ENCODE results near the gene CLDN7.

The CLDN7 gene

GRCh38 chr17:7242717-7243452 is 19.4 kb downstream of the CLDN7 start:
- no peaks in the 10 kb centered on the region; the same call in 1 of the 2 replicates for H3K4me1 ChIP-seq (ENCODE audit: control insufficient read depth, insufficient read depth, low read length)
- no peak overlapping the region for H3K27ac ChIP-seq (ENCODE audit: low read length)
- no CpG with 5 or more reads among the region's 49 CpGs for WGBS (ENCODE audit: insufficient coverage, insufficient read length)
- peak overlapping the region; percentile 84; the same call in 1 of the 2 replicates for H3K4me3 ChIP-seq (ENCODE audit: low read length)
- H3K27me3 ChIP-seq (ENCODE audit: control insufficient read depth, insufficient read depth, low read length), result no peaks in the 10 kb centered on the region
- peaks cover 4% of the 10 kb centered on the region; the same call in 1 of the 2 replicates for H3K36me3 ChIP-seq (ENCODE audit: control insufficient read depth, insufficient read depth, low read length)
- DNase-seq (ENCODE audit: low read depth, low spot score), result no peak
- H3K9me3 ChIP-seq (ENCODE audit: control insufficient read depth, insufficient read depth, low read length), result no peaks in the 10 kb centered on the region

- H3K27me3 ChIP-seq (ENCODE audit: control insufficient read depth, insufficient read depth, low read length), result no peaks in the 10 kb centered on the region
- H3K4me1 ChIP-seq (ENCODE audit: control insufficient read depth, insufficient read depth, low read length), result no peaks in the 10 kb centered on the region; the same call in 1 of the 2 replicates
- peaks cover 4% of the 10 kb centered on the region; the same call in 1 of the 2 replicates for H3K36me3 ChIP-seq (ENCODE audit: control insufficient read depth, insufficient read depth, low read length)
- no peaks in the 10 kb centered on the region for H3K9me3 ChIP-seq (ENCODE audit: control insufficient read depth, insufficient read depth, low read length)
- WGBS (ENCODE audit: insufficient coverage, insufficient read length), result no CpG with 5 or more reads among the region's 62 CpGs
- no peak within 1 kb of the TSS for H3K27ac ChIP-seq (ENCODE audit: low read length)
- DNase-seq (ENCODE audit: low read depth, low spot score), result no peak
- H3K4me3 ChIP-seq (ENCODE audit: low read length), result peak within 1 kb of the TSS; percentile 84
These were observed 20.2 kb downstream of the CLDN7 start, which contains the start of gene GABARAP for GRCh38 chr17:7241783-7242716. TSS of gene GABARAP (minus strand) at chr17:7242449. CDS start at chr17:7242330, 119 bp downstream.

GRCh38 chr17:7241090-7241733 is 21.1 kb downstream of the CLDN7 start:
- DNase-seq (ENCODE audit: low read depth, low spot score), result no peak
- no CpG with 5 or more reads among the region's 9 CpGs for WGBS (ENCODE audit: insufficient coverage, insufficient read length)
- Histone ChIP-seq H3K4me1 (ENCODE audit: control insufficient read depth, insufficient read depth, low read length) (no peaks in the 10 kb centered on the region; the same call in 1 of the 2 replicates), H3K4me3 (ENCODE audit: low read length) (peak overlapping the region; percentile 84; the same call in 1 of the 2 replicates), H3K36me3 (ENCODE audit: control insufficient read depth, insufficient read depth, low read length) (peaks cover 11% of the 10 kb centered on the region), H3K9me3 (ENCODE audit: control insufficient read depth, insufficient read depth, low read length) (no peaks in the 10 kb centered on the region), H3K27ac (ENCODE audit: low read length) (no peak overlapping the region), H3K27me3 (ENCODE audit: control insufficient read depth, insufficient read depth, low read length) (no peaks in the 10 kb centered on the region)

- WGBS (ENCODE audit: insufficient coverage, insufficient read length), result no CpG with 5 or more reads among the region's 4 CpGs
- no peak overlapping the region for H3K4me3 ChIP-seq (ENCODE audit: low read length)
- peaks cover 19% of the 10 kb centered on the region for H3K36me3 ChIP-seq (ENCODE audit: control insufficient read depth, insufficient read depth, low read length)
- no peak for DNase-seq (ENCODE audit: low read depth, low spot score)
- no peak overlapping the region for H3K27ac ChIP-seq (ENCODE audit: low read length)
- no peaks in the 10 kb centered on the region for H3K9me3 ChIP-seq (ENCODE audit: control insufficient read depth, insufficient read depth, low read length)
- H3K4me1 ChIP-seq (ENCODE audit: control insufficient read depth, insufficient read depth, low read length), result no peaks in the 10 kb centered on the region; the same call in 1 of the 2 replicates
- H3K27me3 ChIP-seq (ENCODE audit: control insufficient read depth, insufficient read depth, low read length), result no peaks in the 10 kb centered on the region
These were observed 21.9 kb downstream of the CLDN7 start for GRCh38 chr17:7240375-7240774.

DNA sequence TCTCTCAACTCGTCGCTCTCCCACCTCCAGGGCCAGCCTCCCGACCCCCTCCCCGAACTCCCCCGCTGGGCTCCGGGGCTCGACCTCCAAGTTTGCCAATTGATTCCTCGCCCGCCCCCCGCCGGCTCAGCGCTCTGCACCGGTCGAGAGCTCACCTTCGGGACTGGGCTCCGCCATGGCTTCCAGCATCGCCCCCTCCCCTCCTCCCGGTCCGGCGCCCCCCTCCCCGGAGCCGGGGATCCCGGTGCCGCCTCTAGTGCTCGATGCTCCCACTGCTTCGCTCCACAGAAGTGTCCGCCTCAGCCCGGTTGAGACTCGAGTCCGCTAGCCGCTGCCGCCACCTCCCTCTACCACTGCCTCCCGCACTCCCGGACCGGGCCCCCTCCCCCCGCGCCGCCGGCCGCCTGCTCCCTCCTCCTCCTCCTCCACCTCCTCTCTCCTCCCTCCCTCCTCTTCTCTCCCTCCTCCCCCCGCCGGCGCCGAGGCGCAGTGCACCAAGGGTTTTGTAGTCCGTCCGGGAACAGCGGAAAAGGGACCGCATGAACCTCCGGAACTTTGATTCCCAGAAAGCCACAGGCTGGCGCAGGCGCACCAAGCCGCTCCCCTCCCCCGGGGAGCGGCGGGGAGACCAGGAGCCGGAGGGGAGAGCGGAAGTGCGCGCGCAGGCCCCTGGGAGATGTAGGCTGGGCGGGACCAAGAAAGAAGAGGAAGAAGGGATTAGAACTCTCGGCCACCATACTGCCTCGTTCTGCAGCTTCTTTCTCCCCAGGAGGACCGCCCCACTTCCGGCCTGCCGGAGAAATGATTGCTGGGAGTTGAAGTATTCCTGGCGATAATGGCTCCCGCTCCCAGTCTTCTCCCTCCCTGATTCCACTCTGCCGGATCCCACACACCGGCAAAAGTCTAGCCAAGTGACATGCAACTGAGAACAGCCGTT is 22.9 kb downstream of the CLDN7 start, which contains the start of gene PHF23:
Gene PHF23 (minus strand): TSS at position 367 of the 937 bp plus-strand sequence. CDS start 178 bp downstream, at position 189.
- Histone ChIP-seq H3K27ac (ENCODE audit: low read length) (no peak within 1 kb of the TSS), H3K4me1 (ENCODE audit: control insufficient read depth, insufficient read depth, low read length) (peaks cover 2% of the 10 kb centered on the region; the same call in 1 of the 2 replicates), H3K9me3 (ENCODE audit: control insufficient read depth, insufficient read depth, low read length) (no peaks in the 10 kb centered on the region), H3K4me3 (ENCODE audit: low read length) (peak within 1 kb of the TSS; percentile 95), H3K27me3 (ENCODE audit: control insufficient read depth, insufficient read depth, low read length) (no peaks in the 10 kb centered on the region), H3K36me3 (ENCODE audit: control insufficient read depth, insufficient read depth, low read length) (peaks cover 20% of the 10 kb centered on the region)
- no CpG with 5 or more reads among the region's 72 CpGs for WGBS (ENCODE audit: insufficient coverage, insufficient read length)
- DNase-seq (ENCODE audit: low read depth, low spot score), result peak; percentile 99

GRCh38 chr17:7238420-7239090 is 23.7 kb downstream of the CLDN7 start:
- no peak for DNase-seq (ENCODE audit: low read depth, low spot score)

GRCh38 chr17:7237761-7238419 is 24.4 kb downstream of the CLDN7 start:
- Histone ChIP-seq H3K4me3 (ENCODE audit: low read length) (peak overlapping the region; percentile 95), H3K27ac (ENCODE audit: low read length) (no peak overlapping the region), H3K27me3 (ENCODE audit: control insufficient read depth, insufficient read depth, low read length) (no peaks in the 10 kb centered on the region), H3K4me1 (ENCODE audit: control insufficient read depth, insufficient read depth, low read length) (peaks cover 2% of the 10 kb centered on the region; the same call in 1 of the 2 replicates), H3K9me3 (ENCODE audit: control insufficient read depth, insufficient read depth, low read length) (no peaks in the 10 kb centered on the region), H3K36me3 (ENCODE audit: control insufficient read depth, insufficient read depth, low read length) (peaks cover 16% of the 10 kb centered on the region)
- no CpG with 5 or more reads among the region's 73 CpGs for WGBS (ENCODE audit: insufficient coverage, insufficient read length)
- no peak for DNase-seq (ENCODE audit: low read depth, low spot score)

More at GRCh38 chr17:7238420-7239090, 23.7 kb downstream of the CLDN7 start:
- peak overlapping the region; percentile 95 for H3K4me3 ChIP-seq (ENCODE audit: low read length)
- H3K27ac ChIP-seq (ENCODE audit: low read length), result no peak overlapping the region
- H3K27me3 ChIP-seq (ENCODE audit: control insufficient read depth, insufficient read depth, low read length), result no peaks in the 10 kb centered on the region
- H3K36me3 ChIP-seq (ENCODE audit: control insufficient read depth, insufficient read depth, low read length), result peaks cover 16% of the 10 kb centered on the region
- no CpG with 5 or more reads among the region's 39 CpGs for WGBS (ENCODE audit: insufficient coverage, insufficient read length)
- H3K4me1 ChIP-seq (ENCODE audit: control insufficient read depth, insufficient read depth, low read length), result peaks cover 2% of the 10 kb centered on the region; the same call in 1 of the 2 replicates
- H3K9me3 ChIP-seq (ENCODE audit: control insufficient read depth, insufficient read depth, low read length), result no peaks in the 10 kb centered on the region

DNA sequence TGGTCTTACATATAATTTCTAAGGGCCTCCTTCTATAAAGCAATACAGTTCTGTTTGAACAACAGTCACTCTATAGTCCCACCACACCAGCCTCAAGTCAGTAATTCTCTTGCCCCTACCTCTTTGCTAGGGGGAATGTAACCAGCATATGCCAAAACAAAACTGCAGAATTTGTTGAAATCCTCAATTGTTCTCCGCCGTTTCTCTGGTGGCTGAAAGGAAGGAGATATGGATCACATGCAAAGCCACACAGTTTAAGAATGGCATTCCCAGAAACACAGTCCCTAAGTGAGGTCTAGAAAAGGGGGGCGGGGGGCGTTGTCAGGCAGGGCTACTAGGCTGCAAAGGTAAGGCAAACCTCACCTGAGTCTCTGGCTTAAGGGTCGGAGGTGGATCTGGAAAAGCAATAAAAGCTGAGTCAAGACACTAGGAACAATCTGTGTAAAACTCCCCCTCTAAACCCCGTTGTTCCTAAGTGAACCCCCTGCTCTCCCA is 25.0 kb downstream of the CLDN7 start:
- no peaks in the 10 kb centered on the region for H3K27me3 ChIP-seq (ENCODE audit: control insufficient read depth, insufficient read depth, low read length)
- H3K27ac ChIP-seq (ENCODE audit: low read length), result no peak overlapping the region
- H3K36me3 ChIP-seq (ENCODE audit: control insufficient read depth, insufficient read depth, low read length), result peaks cover 16% of the 10 kb centered on the region
- peaks cover 2% of the 10 kb centered on the region; the same call in 1 of the 2 replicates for H3K4me1 ChIP-seq (ENCODE audit: control insufficient read depth, insufficient read depth, low read length)
- no peak for DNase-seq (ENCODE audit: low read depth, low spot score)
- WGBS (ENCODE audit: insufficient coverage, insufficient read length), result no CpG with 5 or more reads among the region's 6 CpGs
- H3K4me3 ChIP-seq (ENCODE audit: low read length), result peak overlapping the region; percentile 95; the same call in 1 of the 2 replicates
- H3K9me3 ChIP-seq (ENCODE audit: control insufficient read depth, insufficient read depth, low read length), result no peaks in the 10 kb centered on the region
